Mucosa of rectum (tissue), 2 donors: ENCODE data around the gene PRICKLE2.

Source experiments
- H3K27ac ChIP-seq, 2 donors: one replicate each; pipeline ENCODE4 v1.7.0; 2013; ENCODE audit warnings: inconsistent platforms in 2 of 2, low read depth in 2 of 2, low read length in 2 of 2
- H3K27me3 ChIP-seq, 2 donors: one replicate each; pipeline ENCODE4 v1.7.0; 2013; ENCODE audit warnings: low read length in 2 of 2; ENCODE audit not compliant: control insufficient read depth in 2 of 2, insufficient read depth in 2 of 2
- H3K36me3 ChIP-seq, 2 donors: one replicate each; pipeline ENCODE4 v1.7.0; 2013; ENCODE audit warnings: low read length in 2 of 2; ENCODE audit not compliant: control insufficient read depth in 2 of 2, insufficient read depth in 2 of 2
- H3K4me1 ChIP-seq, 2 donors: one replicate each; pipeline ENCODE4 v1.7.0; 2013; ENCODE audit warnings: low read length in 2 of 2, mild to moderate bottlenecking in 1 of 2; ENCODE audit not compliant: control insufficient read depth in 2 of 2, insufficient read depth in 2 of 2
- H3K4me3 ChIP-seq, 2 donors: one replicate each; pipeline ENCODE4 v1.7.0; 2013; ENCODE audit warnings: low read length in 2 of 2
- H3K9ac ChIP-seq, 2 donors: one replicate each; pipeline ENCODE4 v1.7.0; 2013; ENCODE audit warnings: low read length in 2 of 2, low read depth in 1 of 2, mild to moderate bottlenecking in 1 of 2
- H3K9me3 ChIP-seq, 2 donors: one replicate each; pipeline ENCODE4 v1.7.0; 2013; ENCODE audit warnings: low read length in 2 of 2; ENCODE audit not compliant: control insufficient read depth in 2 of 2
- donor health status: healthy.
- donor health status: Normal muscosa, but diverticular disease.

Gene PRICKLE2

DNA sequence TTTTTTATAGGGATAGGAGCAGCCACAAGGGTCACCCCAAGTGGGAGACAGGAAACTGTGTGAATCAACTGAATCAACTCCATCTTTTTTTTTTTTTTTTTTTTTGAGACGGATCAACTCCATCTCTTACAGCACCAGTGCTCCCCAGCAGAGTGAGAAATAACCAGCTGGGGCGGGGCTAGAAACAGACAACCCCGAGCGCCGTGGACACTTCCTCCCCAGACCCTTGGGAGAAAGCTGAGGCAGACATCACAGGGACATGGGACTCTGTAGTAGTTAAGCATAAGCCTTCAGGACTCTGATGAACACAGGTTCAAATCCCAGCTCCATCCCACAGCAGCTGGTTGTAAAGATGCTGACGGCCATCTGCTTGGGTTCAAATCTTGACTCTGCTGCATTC is 75.4 kb downstream of the PRICKLE2 start:
- Histone ChIP-seq H3K36me3 (peaks cover 9 to 15% of the 10 kb centered on the region in 2 donors), H3K9me3 (no peaks in the 10 kb centered on the region), H3K9ac (no peak overlapping the region), H3K27ac (peak overlapping the region; percentile 77), H3K27me3 (no peaks in the 10 kb centered on the region), H3K4me3 (no peak overlapping the region), H3K4me1 (peaks cover 19 to 33% of the 10 kb centered on the region in 2 donors)

DNA sequence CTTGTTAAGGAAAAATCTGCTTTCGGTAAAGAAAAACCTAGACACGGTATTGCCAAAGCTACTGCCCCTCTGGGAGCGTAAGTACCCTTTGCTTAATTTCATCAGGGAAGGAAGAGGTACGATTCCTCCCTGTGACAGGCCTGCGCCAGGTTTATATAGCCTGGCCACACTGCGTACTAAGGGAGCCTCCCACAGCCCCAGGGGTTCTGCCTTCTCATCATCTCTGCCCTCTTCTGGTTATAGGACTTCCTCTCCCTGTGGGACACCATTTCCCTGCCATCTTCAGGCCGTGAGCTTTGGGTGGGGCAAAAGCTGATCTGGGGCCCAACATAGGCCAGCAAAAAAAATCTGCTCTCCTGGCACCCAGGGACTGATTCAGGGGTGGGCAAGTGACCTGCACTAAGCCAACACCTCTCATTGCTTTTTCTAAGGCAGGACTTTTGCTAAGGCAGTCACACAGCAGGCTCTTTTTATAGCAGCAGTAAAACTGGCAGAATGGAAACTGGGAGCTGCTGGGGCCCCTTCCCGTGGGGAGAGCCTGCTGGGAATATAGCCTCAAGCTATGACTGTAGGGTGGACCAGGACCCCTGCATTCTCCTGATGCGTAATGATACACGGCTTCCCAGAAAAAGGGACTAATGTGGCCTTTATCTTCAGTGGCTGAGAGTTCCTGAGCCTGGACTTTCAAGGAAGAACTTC is 76.2 kb downstream of the PRICKLE2 start:
- no peak overlapping the region for H3K9ac ChIP-seq
- peak overlapping the region in 1 of 2 donors; percentile 77 for H3K27ac ChIP-seq
- no peak overlapping the region for H3K4me3 ChIP-seq
- H3K4me1 ChIP-seq, result peaks cover 19 to 33% of the 10 kb centered on the region in 2 donors
- no peaks in the 10 kb centered on the region for H3K27me3 ChIP-seq
- H3K9me3 ChIP-seq, result no peaks in the 10 kb centered on the region
- peaks cover 9 to 17% of the 10 kb centered on the region in 2 donors for H3K36me3 ChIP-seq

DNA sequence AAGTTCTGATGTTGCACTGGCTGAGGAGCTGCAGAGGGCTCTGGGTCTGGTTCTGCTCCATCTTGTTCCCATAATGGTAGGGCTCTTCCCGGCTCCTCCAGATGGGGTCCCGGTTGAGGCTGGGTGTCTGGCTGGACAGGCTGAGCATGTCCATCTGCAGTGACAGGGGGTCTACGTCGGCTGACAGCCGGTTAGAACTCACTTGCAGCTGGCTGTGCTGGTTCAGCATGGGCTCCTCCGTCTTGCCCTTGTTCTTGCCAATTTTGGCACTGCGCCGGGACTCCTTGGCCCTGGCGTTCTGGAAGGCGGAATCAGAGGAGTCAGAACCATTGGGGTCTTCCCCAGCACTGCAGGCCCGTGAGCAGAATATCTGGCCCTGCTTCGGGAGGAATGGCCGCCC is 78.1 kb downstream of the PRICKLE2 start:
- peaks cover 19 to 33% of the 10 kb centered on the region in 2 donors for H3K4me1 ChIP-seq
- H3K27me3 ChIP-seq, result no peaks in the 10 kb centered on the region
- H3K4me3 ChIP-seq, result no peak overlapping the region
- no peaks in the 10 kb centered on the region for H3K9me3 ChIP-seq
- peaks cover 3 to 13% of the 10 kb centered on the region in 2 donors for H3K36me3 ChIP-seq
- H3K27ac ChIP-seq, result no peak overlapping the region
- no peak overlapping the region for H3K9ac ChIP-seq

DNA sequence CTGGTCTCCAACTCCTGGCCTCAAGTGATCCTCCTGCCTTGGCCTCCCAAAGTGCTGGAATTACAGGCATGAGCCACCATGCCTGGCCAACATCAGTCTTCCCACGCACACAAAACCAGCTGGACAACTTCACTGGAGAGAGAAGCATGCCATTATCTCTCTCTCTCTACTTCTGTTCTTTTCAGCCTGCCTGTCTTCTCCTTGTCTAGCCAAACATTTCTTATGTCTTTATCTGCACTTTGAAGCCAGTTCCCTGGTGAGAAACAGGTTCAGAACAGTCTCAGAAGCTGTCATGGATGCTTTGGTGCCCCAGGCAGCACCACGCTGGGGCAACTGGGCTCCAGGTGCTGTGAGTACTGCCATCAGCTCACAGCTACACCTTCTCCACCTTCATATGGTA is 79.8 kb downstream of the PRICKLE2 start:
- peaks cover 3 to 21% of the 10 kb centered on the region in 2 donors for H3K36me3 ChIP-seq
- no peaks in the 10 kb centered on the region for H3K27me3 ChIP-seq
- H3K9me3 ChIP-seq, result no peaks in the 10 kb centered on the region
- H3K4me3 ChIP-seq, result no peak overlapping the region
- H3K9ac ChIP-seq, result no peak overlapping the region
- H3K4me1 ChIP-seq, result peaks cover 8 to 20% of the 10 kb centered on the region in 2 donors
- H3K27ac ChIP-seq, result no peak overlapping the region

DNA sequence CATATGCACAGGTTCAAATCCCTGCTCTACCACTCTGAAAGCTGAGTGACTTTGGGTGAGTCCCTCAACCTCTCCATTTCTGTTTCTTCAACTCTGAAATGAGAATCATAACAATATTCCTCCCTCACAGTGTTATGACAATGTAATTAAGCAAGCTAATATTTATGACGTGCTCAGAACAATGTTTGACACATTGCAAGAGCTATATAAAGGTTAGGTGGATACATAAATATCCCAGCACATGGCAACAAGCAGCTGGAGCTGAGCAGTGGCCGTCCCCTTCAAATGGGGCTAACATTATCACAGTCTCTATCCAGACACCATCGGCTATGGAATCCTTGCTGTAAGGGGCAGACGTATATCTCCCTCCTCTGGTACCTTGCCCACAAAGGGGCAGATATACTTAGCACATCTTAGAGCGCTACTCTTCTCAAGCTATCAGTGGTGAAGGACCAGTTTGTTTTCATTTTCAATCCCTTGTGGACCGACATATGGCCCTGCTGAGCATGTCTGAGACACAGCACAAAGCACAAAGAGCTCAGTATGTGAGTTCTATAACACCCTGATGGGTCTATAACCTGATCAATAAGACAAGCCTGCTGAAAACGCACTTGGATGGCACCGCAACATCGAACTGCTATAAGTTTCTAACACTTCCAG is 80.9 kb downstream of the PRICKLE2 start:
- H3K27me3 ChIP-seq, result no peaks in the 10 kb centered on the region
- H3K4me1 ChIP-seq, result peaks cover 0 to 10% of the 10 kb centered on the region in 2 donors
- H3K36me3 ChIP-seq, result peaks cover 3 to 26% of the 10 kb centered on the region in 2 donors
- no peak overlapping the region for H3K4me3 ChIP-seq
- H3K9me3 ChIP-seq, result no peaks in the 10 kb centered on the region
- no peak overlapping the region for H3K9ac ChIP-seq
- no peak overlapping the region for H3K27ac ChIP-seq

DNA sequence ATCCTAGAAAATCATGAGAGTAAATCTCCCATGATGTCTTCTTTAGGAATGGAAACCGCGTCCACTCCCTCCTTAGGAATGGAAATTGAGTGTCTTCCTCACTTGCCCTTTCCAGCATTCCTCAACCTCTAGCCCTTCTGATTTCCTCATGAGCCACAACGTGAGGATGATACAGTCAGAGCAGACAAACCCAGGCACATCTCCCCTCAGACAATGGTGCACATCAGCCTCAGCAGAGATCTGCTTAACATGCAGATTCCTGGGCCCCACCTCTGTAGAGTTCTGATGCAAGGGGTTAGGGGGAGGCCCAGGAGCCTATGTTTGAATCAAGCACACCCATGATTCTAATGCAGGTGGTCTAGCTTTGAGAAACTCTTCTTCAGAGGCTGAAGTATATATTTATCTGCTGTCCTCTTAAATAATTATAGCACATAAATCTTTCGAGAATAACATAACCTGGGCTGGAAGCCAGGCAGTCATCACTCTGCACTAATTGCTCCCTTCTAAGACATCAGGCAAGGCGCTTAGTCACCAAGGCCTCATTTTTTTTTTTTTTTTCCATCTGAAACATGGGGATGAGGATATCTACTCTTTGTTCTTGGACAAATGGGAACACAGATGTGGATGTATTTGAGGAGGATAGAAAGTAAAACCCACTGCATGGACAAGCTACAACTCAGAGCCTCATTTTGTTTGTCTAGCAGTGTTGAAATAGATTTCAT is 81.7 kb downstream of the PRICKLE2 start:
- H3K27me3 ChIP-seq, result no peaks in the 10 kb centered on the region

DNA sequence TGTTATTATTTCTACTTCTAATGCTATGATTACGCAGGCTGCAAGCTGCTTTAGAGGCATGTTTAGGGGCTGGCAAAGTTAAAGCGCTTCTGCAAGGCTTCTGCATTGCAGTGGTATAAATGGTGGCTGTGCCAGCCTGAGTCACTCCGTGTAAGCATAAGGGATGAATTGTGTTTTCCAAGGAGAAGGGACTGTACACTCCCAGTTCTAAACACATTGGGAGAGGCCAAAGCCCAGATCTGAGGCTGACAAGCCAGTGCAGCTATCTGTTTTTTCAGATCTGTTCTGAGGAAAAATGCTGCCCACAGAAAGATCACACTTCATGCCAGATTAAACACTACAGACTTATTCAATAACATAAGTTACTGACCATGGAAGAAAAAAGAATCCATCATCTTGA is 83.8 kb downstream of the PRICKLE2 start:
- Histone ChIP-seq H3K27ac (no peak overlapping the region), H3K36me3 (peaks cover 0 to 20% of the 10 kb centered on the region in 2 donors), H3K9me3 (no peaks in the 10 kb centered on the region), H3K27me3 (no peaks in the 10 kb centered on the region), H3K9ac (no peak overlapping the region), H3K4me1 (no peaks in the 10 kb centered on the region), H3K4me3 (no peak overlapping the region)

More for the DNA sequence above, 81.7 kb downstream of the PRICKLE2 start:
- no peaks in the 10 kb centered on the region for H3K9me3 ChIP-seq
- no peak overlapping the region for H3K27ac ChIP-seq
- peaks cover 0 to 3% of the 10 kb centered on the region in 2 donors for H3K4me1 ChIP-seq
- H3K36me3 ChIP-seq, result peaks cover 3 to 26% of the 10 kb centered on the region in 2 donors
- H3K4me3 ChIP-seq, result no peak overlapping the region
- no peak overlapping the region for H3K9ac ChIP-seq

DNA sequence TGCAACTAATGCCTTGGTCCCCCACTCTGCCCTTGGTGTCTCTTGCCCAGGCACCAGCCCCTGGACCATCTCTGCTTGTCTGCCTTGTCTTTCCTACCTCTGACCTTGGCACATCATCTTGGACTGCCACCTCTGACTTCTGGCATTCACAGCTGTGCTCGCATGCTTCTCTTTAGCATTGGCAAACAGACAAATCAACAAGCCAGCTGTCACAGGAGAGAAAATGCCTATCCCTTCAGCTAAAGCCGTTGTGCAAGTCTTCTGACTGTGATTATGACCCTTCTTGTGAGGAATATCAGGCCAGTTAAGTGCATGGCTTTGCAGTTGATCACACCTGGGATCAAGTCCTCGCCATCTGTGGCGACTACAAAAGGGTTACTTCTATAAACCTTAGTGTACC is 84.6 kb downstream of the PRICKLE2 start:
- no peak overlapping the region for H3K4me3 ChIP-seq
- no peaks in the 10 kb centered on the region for H3K9me3 ChIP-seq
- H3K27ac ChIP-seq, result no peak overlapping the region
- no peak overlapping the region for H3K9ac ChIP-seq
- no peaks in the 10 kb centered on the region for H3K27me3 ChIP-seq
- peaks cover 0 to 16% of the 10 kb centered on the region in 2 donors for H3K36me3 ChIP-seq
- H3K4me1 ChIP-seq, result no peaks in the 10 kb centered on the region

DNA sequence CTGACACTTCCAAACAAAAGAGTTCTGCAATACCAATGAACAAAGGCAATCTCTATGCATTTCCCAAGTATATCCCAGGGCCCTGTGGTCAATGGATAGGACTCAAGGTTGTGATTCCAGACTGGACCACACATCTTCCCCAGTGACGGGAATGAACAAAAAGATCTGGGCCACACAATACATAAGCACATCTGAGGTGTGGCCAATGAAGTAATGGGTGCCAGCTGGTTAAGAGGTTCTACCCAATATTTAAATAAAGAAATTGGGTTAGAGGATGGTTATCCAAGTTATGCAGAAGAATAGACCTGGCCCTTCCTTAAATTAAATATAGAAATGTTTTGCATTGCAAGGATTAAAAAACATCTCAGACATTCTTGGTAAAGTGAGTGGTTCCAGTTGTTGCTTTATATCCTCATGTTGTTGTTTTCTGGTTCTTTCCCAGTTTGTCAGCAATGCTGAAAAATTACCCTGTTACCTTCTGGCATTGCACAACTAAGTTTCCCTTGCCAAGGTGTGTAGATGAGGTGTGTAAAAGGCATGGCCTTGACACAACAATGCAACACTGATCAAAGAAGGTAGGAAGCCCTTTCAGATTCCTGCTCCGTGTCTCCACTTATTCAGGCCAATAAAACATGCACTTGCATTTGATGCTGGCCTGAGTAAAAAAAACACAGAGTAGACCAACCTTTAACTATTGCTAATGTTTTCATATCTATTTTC is 86.5 kb downstream of the PRICKLE2 start:
- no peak overlapping the region for H3K9ac ChIP-seq
- H3K27me3 ChIP-seq, result no peaks in the 10 kb centered on the region
- H3K27ac ChIP-seq, result no peak overlapping the region
- H3K9me3 ChIP-seq, result no peaks in the 10 kb centered on the region
- peaks cover 0 to 13% of the 10 kb centered on the region in 2 donors for H3K36me3 ChIP-seq
- no peak overlapping the region for H3K4me3 ChIP-seq
- no peaks in the 10 kb centered on the region for H3K4me1 ChIP-seq
